ENCODE results near the gene TMEM222. TPM values are rescaled to one million over a fixed set of nuclear protein-coding genes. Genes with fewer than 3 reads are reported as not detected.

TMEM222 gene
- total and polyA plus RNA-seq, 10 of the 15 experiments (the other 5 are each of a cell fraction or from before 2014, with no cell fraction given): 3.8 to 43.5 (median 35.4) TPM

DNA sequence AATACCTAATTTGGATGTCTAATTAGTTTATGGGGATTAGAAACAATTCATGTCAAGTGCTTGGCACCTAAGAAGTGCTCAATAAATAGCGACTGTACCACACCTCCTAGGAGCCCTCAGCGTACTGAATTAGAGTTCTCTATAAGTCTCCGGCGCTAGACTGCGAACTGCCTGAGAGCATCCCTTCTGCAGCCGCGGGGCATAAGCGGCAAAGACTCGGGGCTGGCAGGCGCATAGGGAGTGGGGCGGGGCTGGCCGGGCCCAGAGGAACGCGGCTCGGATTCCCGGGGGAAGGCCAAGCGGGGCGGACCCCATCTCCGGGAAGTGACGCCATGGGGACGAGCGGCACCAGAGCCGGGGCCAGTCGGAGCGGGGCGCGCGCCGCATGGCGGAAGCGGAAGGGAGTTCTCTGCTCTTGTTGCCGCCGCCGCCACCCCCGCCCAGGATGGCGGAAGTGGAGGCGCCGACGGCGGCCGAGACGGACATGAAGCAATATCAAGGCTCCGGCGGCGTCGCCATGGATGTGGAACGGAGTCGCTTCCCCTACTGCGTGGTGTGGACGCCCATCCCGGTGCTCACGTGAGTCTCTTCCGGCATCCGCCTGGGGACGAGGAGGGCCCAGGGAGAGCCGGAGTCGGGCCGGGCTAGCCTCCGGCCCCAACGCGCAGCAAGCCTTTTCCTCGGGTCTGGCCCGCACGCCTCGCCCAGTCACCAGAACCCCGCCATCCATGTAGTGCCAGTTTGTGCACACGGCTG, at the start of gene TMEM222 (continued):
- peak; percentile 99 for TF ChIP-seq ZBTB40 (IDR thresholded peaks at IDR 0.05; ENCODE audit: borderline replicate concordance)
- TF ChIP-seq STAT1 (conservative IDR thresholded peaks at IDR 0.05): peak; percentile 96; the same call in 1 of the 2 replicates
- peak; percentile 95 for TF ChIP-seq NBN (IDR thresholded peaks at IDR 0.05)
- no peak for TF ChIP-seq SMC3 (IDR thresholded peaks at IDR 0.05; ENCODE audit: borderline replicate concordance, low read length)
- no peak for TF ChIP-seq MYB (IDR thresholded peaks at IDR 0.05; ENCODE audit: borderline replicate concordance, low read depth, low read length)
- peak; percentile 92 for TF ChIP-seq KLF5 (IDR thresholded peaks at IDR 0.05; ENCODE audit: partially characterized antibody)
- TF ChIP-seq CHD1 (IDR thresholded peaks at IDR 0.05; ENCODE audit: low read depth, low read length): no peak
- peak; percentile 68; the same call in 1 of the 2 replicates for TF ChIP-seq ESRRA (IDR thresholded peaks at IDR 0.05; ENCODE audit: low read length)
- TF ChIP-seq SREBF1 (IDR thresholded peaks at IDR 0.05; ENCODE audit: low read length): peak; percentile 51; the same call in 1 of the 2 replicates
- peak; percentile 45; the same call in 1 of the 2 replicates for TF ChIP-seq SREBF2 (IDR thresholded peaks at IDR 0.05; ENCODE audit: low read length)
- peak; percentile 83 for TF ChIP-seq POLR2AphosphoS2 (IDR thresholded peaks at IDR 0.05; ENCODE audit: low read depth, low read length)
- TF ChIP-seq, protein P1, sequence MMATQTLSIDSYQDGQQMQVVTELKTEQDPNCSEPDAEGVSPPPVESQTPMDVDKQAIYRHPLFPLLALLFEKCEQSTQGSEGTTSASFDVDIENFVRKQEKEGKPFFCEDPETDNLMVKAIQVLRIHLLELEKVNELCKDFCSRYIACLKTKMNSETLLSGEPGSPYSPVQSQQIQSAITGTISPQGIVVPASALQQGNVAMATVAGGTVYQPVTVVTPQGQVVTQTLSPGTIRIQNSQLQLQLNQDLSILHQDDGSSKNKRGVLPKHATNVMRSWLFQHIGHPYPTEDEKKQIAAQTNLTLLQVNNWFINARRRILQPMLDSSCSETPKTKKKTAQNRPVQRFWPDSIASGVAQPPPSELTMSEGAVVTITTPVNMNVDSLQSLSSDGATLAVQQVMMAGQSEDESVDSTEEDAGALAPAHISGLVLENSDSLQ (IDR thresholded peaks at IDR 0.05): peak; percentile 76
- TF ChIP-seq NR2C2 (IDR thresholded peaks at IDR 0.05; ENCODE audit: borderline replicate concordance, control insufficient read depth, insufficient read length, low read depth): no peak
- TF ChIP-seq YBX1 (IDR thresholded peaks at IDR 0.05): no peak

Data from GM12878 (cell line).